ENCODE measurements around the gene SUGP1.

SUGP1 gene

DNA sequence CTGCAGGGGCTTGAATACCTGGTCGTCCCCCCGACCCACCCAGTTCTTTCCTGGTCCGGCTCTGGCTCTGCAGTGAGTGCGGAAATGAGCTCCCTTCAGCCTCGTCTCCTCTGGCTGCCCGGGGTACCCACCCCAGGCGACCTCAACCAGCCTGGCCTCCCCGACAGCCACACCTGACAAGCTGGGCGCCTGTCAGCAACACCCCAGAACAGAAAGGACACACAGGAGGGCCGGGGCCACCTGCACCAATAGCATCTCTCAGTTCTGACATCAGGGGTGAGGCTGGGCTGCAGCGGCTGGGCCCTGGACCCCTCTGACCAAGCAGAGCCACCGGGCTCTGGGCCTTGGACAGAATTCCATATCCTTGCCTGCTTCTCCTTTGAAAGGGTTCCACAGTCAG is 19.7 kb downstream of the SUGP1 start:
- DNase-seq: no peak

DNA sequence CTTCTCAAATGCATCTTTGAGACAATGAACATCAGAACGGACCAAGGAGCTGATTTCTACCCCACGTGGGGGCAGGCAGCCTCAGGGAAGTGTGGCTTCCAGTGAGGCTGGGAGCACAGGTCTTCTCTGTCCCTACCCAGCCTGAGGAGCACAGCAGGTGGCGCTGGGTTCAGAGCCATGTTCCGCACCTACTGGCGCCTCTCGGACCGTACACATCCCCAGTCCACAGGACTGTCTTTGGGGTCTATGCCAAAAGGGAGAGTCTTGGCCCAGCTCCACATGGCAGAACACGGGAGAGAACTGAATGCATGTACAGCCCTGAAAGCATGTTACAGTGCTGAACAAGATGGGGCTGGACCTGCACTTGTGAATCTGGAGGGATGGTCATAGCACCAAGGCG is 22.6 kb downstream of the SUGP1 start:
- DNase-seq: no peak

DNA sequence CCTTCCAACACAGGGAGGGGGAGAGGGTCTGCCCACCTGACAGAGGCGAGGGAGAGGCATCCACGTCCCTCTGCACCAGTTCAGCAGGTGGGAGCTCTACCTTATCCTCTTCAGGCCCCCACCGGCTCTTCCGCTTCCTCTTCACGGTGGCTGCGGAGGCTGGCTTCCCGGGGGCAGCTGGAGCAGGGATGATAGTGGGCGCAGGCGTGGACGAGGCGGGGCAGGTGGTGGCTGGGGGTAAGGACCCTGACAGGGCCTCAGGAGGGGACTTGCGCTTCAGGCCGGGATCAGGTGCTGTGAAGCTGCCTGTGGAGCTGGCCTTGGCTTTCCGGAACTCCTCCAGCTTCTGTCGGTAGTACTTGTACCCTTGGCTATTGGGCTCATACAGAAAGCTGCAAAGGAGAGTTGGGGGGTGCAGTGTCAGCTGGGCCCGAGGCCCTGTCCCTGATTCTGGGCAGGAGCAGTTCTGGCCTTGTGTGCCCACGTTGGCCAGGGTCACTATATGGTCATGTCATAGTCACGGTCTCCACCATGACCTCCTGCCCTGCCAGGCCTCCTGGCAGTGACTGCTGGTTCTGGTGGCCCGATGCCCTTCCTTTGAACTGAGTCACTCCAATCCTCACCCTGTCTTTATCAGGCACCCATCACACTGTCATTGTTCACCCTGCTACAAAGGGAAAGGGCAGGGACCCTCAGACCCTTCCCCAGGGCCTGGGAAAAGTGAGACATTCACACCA is 23.2 kb downstream of the SUGP1 start:
- no peak for DNase-seq

DNA sequence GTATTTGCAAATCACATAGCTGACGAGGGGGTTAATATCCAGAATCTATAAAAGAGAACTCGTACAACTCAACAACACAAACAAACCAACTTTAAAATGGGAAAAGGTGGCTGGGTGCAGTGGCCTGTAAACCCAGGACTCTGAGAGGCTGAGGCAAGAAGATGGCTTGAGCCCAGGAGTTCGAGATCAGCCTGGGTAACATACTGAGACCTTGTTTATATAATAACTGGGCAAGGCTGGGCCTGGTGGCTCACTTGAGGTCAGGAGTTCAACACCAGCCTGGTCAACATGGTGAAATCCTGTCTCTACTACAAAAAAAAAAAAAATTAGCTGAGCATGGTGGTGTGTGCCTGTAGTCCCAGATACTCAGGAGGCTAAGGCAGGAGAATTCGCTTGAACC is 25.4 kb downstream of the SUGP1 start:
- no peak for DNase-seq

DNA sequence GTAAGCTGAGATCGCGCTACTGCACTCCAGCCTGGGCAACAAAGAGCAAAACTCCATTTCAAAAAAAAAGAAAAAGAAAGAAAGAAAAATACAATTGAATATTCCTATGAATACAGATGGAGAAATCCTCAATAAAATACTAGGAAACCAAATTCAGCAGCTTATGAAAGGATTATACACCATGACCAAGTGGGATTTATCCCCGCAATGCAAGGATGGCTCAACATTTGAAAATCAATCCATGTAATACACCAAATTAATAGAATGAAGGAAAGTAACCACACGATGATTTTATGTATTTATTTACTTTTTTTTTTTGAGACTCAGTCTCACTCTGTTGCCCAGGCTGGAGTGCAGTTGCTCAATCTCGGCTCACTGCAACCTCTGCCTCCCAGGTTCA is 27.7 kb downstream of the SUGP1 start:
- no peak for DNase-seq

DNA sequence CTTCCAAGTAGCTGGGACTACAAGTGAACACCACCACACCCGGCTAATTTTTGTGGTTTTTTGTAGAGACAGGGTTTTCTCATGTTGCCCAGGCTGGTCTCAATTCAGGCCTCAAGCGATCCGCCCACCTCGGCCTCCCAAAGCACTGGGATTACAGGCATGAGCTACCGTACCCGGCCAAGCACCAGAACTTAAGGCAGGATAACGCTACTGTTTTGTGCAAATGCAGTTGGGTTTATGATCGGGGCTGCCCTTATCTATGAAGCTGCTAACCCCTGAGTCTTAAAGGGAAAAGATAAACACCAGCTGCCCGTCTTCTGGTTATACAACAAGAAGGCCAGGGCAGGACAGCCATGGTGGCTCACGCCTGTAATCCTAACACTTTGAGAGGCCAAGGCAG is 34.6 kb downstream of the SUGP1 start:
- DNase-seq: no peak

DNA sequence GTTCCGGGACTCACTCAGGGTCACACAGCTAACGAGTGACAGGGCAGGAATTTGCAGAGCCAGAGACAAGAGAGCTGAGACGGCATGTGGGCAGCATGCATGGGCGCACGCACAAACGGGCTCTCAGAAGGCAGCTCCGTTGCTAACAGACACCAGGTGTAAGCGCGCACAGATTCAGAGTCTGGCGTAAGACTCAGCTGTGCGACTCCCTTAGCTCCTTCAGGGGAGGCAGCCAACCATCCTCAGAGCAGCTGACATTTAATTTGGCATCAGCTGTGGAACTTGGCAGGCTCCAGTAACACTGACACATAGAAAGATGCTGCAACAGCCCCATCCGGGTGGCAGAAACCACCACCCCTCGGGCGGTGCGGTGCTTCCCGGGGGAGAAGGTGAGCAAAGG is 39.7 kb downstream of the SUGP1 start:
- no peak for DNase-seq

DNA sequence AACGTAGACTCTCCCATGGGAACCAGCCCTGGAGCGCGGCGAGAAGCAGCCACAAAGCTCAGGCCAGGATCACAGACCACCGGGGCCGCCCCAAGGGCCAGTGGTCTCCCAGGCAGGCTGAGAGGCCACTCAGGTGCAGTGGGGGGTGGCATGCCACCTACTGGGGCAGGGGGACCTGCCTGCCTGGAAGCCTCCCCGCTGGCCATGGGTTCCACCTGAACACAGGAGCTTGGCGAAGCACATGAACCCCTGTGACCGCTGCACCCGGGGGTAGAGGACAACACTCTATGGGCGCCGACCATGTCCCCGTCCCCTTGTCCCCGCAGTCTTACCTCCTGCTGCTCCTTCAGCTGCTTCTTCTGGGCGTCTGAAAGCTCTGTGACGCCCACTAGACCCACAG is 40.5 kb downstream of the SUGP1 start:
- DNase-seq: no peak

DNA sequence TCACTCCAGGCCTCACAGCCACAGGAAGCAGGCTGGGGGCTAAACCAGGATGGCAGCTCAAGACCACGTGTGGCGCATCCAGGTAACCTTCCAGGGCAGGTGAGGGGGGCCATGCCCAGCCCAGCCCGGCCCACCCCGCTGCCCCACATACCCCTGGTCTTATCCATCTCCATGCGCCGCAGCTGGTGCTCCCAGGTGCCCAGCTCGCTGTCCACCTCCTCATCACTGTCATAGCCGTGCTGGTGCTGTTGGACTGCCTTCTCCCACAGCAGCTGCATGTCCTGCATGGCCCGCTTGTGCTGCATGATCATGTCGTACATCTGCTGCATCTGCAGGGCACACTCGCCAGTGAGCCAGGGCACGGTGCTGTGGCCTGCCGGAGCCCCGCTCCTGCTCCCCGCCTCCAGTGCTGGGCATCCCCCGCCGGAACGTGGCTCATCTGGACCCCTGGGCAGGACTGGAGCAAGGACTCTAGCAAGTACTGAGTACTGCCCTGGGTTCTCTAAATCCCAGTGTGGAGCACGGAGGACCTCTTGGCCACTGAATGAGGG is 41.2 kb downstream of the SUGP1 start:
- DNase-seq: no peak

DNA sequence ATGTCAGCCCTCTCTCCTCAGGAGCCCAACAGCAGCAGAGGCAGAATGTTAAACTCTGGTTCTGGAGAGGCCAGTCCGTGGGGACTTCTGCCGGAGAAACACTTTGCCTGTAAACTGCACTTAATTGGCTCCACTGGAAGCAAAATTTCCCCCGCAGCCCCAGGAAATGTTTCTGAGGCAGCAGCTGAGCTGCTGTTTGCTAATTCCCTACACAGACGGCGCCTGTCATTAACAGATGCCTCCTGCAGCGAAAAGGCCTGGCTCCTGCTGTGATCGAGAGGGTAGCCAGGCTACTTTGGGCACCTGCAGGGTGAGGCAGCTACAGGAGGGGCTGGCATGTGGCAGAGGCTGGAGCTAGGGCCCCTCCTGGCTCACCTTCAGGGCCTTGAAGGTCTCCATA is 42.0 kb downstream of the SUGP1 start:
- no peak for DNase-seq

DNA sequence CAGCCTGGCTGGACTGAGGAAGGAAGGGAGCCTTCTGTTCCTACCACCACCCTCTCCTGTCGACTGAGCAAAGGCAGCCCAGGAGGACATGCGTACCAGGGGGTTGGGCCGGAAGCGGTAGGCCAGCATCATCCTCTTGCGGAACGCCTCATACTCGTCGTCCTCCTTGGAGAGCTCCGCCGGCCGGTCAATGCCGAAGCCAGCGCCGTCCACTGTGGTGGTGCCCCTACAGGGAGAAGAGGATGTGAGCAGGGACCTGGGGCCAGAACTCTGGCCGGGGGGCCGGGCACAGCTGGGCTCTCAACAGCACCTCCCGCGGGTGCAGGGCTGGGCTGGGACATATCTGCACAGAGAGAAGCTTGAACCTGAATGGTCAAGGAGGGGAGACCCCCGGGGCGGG is 43.5 kb downstream of the SUGP1 start:
- no peak for DNase-seq

DNA sequence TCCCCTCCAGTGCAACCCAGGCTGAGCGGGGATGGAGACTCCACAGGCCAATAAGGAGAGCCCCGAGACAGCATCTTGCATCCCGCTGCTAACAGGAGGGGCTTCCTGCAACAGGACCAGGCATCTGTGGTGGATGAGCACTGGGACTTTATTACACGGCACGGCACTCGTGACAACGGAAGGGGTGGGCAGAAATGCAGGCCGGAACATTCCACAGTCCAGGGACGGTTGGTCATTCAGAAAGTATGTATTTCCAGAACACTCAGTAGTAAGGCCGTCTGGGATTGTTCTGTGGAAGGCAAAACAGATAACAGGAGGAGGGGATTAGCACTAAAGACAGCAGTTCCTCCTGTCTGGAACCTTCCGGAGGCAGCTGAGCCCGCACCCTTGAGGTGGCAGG is 43.9 kb downstream of the SUGP1 start:
- no peak for DNase-seq

DNA sequence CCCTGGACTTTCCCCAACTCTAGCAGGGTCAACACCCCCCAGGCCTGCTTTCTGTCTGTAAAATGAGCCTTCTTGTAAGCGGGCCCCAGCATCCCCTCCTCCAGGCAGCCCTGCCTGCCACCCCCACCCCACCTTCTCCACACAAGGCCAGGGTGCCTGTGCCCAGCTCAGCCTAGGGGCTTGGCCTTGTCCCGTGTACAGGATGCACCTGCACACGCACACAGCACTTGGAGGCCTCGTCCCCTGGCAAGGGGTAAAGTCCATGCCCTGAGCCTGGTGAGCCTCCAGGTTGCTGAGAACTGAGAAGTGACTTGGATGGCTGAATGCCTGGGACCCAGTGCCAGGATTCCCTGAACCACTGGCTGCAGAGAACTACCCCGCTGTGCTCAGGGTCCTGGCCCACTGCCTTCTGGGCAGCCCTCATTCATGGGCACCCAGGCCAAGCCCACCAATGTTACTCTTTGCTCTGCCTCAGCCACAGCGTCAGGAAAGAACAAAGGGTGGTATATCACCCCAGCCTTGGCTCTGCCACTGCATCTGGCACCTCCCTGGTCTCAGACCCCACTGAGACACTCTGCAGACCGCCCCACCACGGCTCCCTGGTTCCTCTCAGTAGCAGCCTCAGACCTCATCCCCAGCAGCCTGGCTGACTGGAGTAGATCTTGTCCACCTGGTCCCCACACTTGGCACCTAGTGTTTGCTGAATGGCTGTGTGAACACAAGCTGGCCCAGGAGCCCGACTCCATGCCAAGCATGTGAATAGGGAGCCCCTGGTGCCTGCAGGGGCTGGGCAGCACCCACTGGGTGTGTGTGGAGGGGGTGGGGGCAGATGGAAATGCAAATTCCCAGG is 45.4 kb downstream of the SUGP1 start:
- DNase-seq: no peak

DNA sequence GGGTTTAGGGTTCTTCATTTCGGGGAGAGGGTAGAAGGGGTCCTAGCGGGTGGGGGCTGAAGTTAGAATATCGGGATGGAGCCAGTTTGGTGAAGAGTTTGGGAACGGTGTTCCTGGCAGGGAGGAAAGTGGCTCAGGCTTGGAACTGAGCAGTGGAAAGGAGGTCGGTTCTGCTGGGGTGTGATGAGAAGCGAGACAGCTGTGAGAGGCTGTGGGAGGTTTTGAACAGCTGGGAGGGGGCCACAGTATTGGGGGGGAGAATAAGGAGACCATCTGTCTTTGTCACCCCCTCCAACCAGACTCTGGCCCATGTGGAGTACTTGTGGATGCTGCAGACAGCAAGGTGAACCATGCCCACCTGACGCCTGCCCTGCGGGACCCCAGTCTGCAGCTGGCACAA is 46.2 kb downstream of the SUGP1 start:
- DNase-seq: no peak

DNA sequence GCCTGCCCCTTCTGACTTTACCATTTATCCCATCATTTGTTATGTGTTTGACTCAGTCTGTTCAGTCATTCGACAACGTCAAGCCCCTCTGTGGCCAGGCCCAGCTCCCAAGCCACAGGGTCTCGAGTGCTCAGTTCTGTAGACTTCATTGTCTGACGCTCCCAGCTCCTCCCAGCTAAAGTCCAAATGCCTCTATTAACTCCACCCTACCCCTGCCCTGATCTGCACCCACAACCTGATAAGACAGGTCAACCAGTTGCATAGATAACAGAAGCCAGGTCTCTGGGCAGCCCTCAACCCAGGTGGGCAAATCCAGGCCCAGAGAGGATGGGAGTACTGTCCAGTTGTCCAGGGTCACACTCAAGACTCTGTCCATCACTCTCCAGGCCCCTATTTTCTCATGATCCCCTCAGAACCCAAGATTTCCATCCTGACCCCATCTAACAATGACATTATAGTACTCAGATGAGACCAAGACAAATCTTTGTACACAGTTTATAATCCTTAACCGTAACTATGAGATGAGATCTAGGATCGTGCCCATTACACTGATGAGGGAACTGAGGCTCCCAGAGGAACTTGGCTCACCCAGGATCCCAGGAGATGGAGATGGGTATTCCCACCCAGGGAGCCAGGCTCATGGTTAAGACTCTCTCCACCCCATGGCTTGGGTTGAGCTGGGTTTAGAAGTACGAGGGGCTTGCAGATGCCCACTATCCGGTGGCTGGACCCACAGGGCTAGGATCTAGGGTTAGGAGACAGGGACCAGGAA is 48.3 kb downstream of the SUGP1 start:
- DNase-seq: no peak

DNA sequence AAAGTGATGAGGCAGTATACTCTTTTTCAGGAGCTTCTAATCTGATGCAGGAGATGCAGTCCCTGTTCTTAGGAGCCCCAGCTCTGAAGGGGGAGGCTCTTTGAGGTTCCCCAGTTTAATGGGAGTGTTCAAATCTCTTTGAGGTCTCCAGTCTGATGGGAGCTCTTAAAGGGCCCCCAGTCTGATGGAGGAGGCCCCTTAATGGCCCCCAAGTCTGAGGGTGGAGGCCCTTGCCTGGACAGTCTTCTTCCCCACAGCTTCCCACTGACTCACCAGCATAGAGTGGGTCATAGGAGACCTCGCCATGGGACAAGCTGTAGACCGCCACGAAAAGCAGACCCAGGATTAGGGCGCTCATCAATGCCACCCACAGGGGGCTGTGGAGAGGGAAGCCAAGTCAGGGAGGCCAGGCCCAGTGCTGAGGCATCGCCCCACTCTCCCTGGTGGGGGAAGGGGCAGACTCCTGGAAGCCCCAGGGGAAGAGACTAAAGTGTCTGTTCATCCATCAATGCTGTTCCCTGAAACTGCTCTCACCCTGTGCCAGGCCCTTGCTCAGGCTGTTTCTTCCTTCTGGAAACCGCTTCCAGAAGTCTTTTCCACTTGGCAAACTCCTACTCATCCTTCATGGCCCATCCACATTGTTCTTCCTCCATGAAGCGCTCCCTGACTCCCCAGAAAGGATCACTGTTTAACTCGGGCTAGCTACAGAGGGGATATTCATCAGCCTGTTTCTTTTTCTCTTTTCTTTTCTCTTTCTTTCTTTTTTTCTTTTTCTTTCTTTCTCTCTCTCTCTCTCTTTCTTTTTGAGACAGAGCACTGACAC is 49.3 kb downstream of the SUGP1 start:
- no peak for DNase-seq

DNA sequence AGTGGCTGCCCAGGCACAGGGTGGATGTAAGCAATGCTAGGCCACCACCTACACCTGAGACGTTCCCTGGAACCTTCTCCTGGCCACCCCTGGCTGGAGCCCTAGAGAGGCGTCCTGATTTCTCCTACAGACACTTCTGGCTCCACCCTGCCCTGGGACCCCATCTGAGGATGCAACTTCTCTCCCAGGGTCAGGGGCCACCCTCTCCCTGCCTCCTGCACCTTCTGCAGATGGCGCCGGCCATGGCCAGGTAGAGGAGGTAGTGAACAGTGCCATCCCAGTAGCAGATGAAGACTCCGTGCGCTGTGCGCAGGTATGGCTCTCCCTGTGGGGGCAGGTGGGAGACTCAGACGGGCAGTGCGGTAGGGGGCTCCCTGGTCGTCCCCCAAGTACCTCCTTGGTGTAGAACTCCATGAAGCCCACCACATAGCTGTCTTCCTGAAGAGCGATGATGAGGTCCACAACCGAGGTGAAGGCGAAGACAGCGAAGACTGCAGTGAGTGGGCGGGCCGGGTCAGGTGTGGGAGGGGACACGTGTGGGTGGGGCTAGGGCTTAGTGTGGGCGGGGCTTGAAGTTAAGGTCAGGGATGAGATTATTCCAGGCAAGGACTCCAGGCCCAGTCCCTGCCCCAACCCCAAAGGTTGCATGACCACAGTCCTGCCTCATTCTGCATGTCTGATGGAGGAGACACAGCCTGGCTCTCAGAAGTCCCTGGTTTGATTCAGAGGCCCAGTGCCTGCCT is 50.2 kb downstream of the SUGP1 start:
- DNase-seq: no peak

DNA sequence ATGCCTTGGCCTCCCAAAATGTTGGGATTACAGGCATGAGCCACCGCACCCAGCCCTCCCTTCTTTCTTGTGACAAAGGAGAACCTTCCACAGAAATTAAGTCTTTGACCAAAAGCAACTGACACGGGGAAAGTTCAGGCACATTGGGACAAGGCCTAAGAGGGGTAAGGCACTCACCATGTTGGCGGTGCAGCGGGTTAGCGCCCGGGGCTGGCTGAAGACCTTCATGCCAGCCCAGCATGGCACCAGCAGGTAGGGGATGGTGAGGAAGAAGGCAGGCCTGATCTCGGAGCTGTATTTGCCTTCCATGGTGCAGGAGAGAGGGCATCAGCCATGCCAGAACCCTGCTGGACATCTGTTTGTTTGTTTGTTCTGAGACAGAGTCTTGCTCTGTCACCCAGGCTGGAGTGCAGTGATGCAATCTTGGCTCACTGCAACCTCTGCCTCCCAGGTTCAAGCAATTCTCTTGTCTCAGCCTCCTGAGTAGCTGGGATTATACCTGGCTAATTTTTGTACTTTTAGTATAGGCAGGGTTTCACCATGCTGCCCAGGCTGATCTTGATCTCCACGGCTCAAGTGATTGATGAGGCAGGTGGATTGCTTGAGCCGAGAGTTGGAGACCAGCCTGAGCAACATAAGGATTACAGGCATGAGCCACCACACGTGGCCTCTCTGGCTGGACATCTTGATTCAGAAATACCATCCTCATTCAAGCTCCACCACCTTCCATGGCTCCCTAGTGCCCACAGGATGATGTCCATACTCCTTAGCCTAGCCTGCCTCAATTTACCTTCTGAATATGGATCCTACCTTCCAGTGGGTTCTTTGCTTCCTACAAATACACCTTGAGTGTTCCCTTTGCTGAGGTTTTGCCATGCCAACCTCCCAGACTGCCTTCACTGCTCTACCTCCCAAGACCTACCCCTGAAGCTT is 51.6 kb downstream of the SUGP1 start:
- DNase-seq: no peak

DNA sequence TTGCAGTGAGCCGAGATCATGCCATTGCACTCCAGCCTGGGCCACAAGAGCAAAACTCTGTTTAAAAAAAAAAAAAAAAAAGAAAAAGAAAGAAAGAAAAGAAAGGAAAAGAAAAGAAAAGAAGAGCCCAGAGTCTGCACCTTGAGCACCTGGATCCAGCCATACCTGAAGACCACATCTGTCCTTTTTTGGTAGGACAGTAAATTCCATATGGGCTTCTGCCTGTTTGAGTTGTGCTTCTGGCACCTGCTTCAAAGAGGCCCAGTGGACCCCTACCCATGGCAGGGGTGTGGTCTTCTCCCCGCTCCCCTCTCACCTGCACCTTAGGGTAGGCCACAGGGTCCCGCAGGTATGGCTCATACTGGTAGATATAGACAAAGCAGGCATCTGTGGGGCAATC is 53.0 kb downstream of the SUGP1 start:
- no peak for DNase-seq

DNA sequence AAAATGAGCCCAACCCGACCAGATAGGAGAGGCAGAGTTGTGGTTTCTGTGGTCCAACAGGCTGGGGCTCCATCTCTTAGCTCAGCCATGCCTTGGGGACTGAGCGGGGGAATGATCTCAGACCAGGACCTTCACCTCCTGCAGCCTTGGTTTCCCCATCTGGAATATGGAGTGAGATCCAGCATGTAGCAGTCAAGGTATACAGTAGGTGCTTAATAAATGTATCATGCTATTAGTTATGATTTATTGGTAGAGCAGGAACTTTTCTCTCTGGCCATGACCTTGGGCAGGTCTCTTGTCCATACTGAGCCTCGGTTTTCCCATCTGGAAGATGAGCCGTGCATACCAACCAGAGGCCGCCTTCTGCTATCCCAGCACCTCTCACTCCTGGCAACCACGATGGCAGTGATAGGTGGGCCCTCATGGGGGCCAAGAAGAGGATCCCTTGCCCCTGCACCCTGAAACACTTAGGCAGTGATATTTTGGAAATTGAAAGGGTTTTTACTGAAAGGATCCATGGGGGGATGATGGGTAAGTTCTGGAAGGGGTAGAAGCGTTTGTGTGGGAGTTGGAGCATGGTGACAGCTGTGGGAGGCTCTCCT is 56.3 kb downstream of the SUGP1 start:
- DNase-seq: no peak

Data from CD4-positive, alpha-beta T cell treated with Interleukin-12 subunit alpha and Interleukin-12 subunit beta, for 1 hour (primary cell).